Stimulated activated CD8-positive, alpha-beta memory T cell treated with anti-CD3 and anti-CD28 coated beads, Interleukin-4, amount 100 ng/mL, for 4 hours (primary cell): ENCODE measurements around the gene SNX27.
"Not testable (repeated sequence)": the region's sequence is repeated elsewhere in the genome, so short reads cannot be mapped to it uniquely, and the experiment has no call there.

Source experiments
- DNase-seq, 2 donors: peaks; one replicate each; pipeline ENCODE4 v3.0.0-alpha.2; 2020; ENCODE audit warnings: low read depth in 2 of 2, low spot score in 1 of 2

Gene SNX27

GRCh38 chr1:151602550-151602949 is 9.3 kb upstream of the SNX27 start:
- DNase-seq: not testable (repeated sequence)

GRCh38 chr1:151604291-151604690 is 7.6 kb upstream of the SNX27 start:
- DNase-seq: no peak

GRCh38 chr1:151606384-151606783 is 5.5 kb upstream of the SNX27 start:
- no peak for DNase-seq

GRCh38 chr1:151606857-151607256 is 5.0 kb upstream of the SNX27 start:
- DNase-seq: no peak

GRCh38 chr1:151610142-151610541 is 1.7 kb upstream of the SNX27 start:
- DNase-seq: no peak

- DNase-seq: no peak
Observed at GRCh38 chr1:151611288-151611790, 511 bp upstream of the SNX27 start.

- DNase-seq: no peak
Observed at GRCh38 chr1:151612501-151613281, 841 bp downstream of the SNX27 start.

GRCh38 chr1:151613282-151613780 is 1.5 kb downstream of the SNX27 start:
- DNase-seq: no peak

- DNase-seq: no peak
Observed at GRCh38 chr1:151615711-151616504, 4.1 kb downstream of the SNX27 start.

- DNase-seq: no peak
Observed at GRCh38 chr1:151616505-151616849, 4.6 kb downstream of the SNX27 start.

- DNase-seq: no peak
Observed at GRCh38 chr1:151618003-151618402, 6.2 kb downstream of the SNX27 start.

- no peak for DNase-seq
Observed at GRCh38 chr1:151618470-151618869, 6.6 kb downstream of the SNX27 start.

- DNase-seq: not testable (repeated sequence)
Observed at GRCh38 chr1:151618996-151619395, 7.1 kb downstream of the SNX27 start.

GRCh38 chr1:151619489-151620093 is 7.7 kb downstream of the SNX27 start:
- no peak for DNase-seq

GRCh38 chr1:151620286-151620685 is 8.4 kb downstream of the SNX27 start:
- DNase-seq: no peak

- DNase-seq: no peak
Observed at GRCh38 chr1:151621351-151621750, 9.5 kb downstream of the SNX27 start.

- no peak for DNase-seq
Observed at GRCh38 chr1:151624783-151625182, 12.9 kb downstream of the SNX27 start.

- no peak for DNase-seq
Observed at GRCh38 chr1:151626740-151627334, 15.0 kb downstream of the SNX27 start.

- DNase-seq: no peak
Observed at GRCh38 chr1:151629278-151629677, 17.4 kb downstream of the SNX27 start.

- no peak for DNase-seq
Observed at GRCh38 chr1:151635479-151636072, 23.7 kb downstream of the SNX27 start.
